GM21515 (cell line): Measurements from ENCODE around the gene CATSPERD.

Experiments used
- ATAC-seq: cut with Tn5 transposase; IDR thresholded peaks from one replicate; pipeline ENCODE4 v1.9.1; 2021; ENCODE audit not compliant: unreplicated experiment

Gene CATSPERD

DNA sequence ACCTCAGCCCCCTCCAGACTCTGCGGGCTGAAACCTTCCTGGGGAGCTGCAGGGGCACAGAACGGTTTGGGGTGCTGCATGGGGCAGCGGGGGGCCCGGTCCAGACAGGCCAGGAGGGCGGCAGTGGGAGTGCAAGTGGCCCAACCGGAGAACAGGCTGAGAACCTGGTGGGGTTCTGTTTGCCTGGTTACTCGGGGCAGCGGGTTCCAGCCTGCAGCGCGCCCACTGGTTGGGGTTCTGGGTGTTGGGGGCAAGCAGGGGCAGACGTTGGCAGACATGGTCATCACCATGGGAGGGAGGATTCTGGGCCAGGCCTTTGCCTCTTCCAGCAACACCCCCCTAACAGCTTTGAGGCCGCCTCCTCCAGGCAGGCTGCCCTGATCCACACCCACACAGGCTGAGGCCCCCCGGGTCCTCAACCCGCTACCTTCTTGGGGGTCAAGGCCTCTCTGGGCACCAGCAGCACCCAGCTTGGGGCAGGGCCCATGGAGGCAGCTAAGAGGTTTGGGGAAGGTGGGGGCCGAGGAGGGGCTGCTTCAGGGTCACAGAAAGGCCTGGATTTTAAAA lies 64.2 kb downstream of the CATSPERD start, which contains the start of gene PRR22:
Gene PRR22, minus strand, starts transcription at position 166 of the 567 bp plus-strand sequence. Its CDS starts 86 bp downstream, at position 80.
- no peak for ATAC-seq

DNA sequence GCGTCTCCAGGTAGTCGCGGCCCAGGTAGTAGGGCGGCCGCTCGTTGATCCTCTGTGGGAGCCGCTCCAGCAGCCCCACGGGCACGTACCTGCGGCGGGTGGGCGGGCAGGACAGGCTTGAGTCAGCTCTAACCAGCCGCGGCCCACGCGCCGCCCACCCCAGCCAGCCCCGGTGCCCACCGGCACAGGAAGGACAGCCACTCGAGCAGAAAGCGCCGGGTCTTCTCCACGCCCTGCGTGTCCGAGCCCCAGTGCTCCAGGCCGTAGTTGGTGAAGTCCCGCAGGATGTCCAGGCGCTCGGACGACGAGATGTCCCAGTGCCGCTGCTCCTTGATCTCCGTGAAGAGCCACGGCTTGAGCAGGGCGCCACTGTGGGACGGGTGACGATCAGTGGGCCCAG lies 65.0 kb downstream of the CATSPERD start:
- ATAC-seq: no peak

DNA sequence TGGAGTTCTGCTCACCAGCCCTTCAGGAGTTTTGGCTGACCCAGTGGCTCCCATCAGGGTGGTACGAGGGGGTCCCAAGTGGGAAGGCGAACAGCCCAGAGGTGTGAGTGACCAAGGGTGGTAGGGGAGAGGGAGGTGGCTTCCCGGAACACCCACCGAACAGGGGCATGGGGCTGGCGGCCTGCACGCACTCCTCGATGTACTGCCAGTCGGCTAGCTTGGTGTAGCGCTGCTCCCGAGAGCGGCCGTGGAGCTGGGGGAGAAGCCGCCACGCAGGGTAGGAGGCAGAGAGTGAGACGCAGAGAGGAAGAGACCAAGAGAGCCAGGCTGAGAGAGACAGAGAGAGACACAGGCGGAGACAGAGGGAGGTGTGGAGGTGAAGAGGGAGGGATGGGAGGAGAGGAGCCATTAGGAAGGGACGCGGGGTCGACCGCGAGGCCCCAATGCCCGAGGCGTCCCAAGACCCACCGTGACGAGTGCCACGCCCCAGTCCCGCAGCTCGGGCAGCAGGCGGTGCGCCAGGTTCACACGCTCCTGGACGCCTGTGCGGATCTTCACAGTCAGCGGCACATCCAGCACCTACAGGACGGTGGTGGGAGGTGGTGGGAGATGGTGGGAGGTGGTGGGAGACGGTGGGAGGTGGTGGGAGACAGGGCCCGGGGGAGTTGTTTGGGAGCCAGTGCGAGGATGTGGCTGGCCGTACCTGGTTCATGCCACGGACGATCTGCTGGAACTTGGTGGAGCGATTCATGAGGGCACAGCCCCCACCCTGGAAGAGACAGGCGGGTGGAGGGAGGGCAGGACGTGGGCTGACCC lies 66.4 kb downstream of the CATSPERD start:
- no peak for ATAC-seq

DNA sequence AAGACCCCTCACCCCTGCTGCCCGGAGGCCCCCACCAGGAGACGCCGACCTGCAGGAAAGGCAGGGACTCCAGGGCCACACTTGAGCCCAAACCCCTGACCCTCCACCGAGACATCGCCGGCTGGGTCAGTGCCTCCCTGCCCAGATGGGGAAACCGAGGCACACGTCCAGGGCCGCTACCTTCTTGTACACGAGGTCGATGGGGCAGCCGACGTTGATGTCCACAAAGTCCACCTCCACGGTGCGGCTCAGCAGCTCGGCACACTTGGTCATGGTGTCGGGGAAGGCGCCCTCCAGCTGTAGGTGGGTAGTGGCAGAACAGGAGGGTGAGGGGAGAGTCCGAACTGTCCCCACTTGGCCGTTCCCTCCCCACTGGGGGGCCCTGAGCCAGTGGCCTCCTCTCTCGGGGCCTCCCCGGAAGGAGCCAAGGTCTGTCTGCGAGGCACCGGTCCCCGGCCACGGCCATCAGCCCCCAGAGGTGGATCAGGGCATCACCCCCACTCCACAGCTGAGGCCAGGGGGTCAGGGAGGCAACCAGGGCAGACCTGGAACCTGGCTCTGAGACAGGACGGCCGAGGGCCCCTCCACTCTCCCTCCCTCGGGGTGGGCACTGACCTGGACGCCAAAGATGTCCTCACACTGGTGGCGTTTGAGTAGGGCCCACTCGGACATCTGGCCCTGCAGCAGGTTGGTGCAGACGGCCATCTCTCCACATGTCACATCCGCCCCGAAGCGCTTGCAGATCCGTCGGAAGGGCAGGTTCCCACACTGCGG lies 67.2 kb downstream of the CATSPERD start:
- no peak for ATAC-seq

GRCh38 chr19:5788422-5788821 lies 68.0 kb downstream of the CATSPERD start:
- ATAC-seq: no peak

DNA sequence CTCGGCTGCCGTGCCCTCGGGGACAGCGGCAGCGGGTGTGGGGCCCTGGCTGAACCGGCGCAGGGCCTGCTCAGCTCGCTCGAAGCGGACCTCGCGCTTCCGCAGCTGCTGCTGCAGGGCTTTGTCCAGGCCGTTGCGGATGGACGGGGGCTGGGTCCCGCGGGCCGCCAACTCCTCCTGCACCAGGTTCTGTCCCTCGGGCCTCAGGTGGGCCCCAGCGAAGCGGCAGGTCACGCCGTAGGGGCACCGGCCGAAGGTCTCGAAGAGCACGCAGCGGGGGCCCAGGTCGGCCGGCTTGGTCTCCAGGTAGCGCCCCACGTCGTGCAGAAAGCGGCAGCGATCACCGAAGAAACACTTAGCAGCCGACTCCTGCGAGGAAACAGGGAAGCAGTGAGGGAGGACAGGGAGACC lies 68.9 kb downstream of the CATSPERD start:
- ATAC-seq: no peak

DNA sequence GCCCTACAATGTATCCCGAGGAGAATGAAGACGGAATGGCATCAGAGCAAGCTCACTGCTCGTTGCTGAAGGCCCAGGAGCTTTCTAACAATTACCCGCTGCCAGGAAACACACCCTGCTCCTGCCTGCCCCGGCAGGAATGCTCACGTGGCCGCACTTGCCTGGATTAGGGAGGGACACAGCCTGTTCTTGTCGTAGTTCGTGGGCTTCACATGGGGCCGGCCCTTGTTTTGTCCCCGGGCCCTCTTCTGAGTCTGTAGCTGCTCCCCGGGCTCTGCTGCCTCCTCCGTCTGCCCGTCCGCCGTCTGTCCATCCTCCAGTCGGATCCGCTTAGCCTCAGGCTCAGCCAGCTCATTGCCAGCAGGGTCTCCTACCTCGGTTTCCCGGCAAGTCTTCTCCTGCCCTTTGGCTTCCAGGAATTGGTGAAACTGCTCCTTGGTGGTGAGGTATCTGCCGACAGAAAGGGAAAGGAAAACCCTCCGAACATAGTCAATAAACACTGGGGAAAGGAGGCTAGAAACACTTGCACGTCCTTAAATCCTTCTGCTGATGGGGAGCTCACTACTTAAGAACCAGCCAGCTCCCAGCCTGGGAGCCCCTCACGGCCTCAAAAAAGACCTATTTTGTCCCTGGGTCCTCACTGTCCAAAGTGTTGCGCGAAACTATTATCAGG lies 69.6 kb downstream of the CATSPERD start:
- no peak for ATAC-seq

DNA sequence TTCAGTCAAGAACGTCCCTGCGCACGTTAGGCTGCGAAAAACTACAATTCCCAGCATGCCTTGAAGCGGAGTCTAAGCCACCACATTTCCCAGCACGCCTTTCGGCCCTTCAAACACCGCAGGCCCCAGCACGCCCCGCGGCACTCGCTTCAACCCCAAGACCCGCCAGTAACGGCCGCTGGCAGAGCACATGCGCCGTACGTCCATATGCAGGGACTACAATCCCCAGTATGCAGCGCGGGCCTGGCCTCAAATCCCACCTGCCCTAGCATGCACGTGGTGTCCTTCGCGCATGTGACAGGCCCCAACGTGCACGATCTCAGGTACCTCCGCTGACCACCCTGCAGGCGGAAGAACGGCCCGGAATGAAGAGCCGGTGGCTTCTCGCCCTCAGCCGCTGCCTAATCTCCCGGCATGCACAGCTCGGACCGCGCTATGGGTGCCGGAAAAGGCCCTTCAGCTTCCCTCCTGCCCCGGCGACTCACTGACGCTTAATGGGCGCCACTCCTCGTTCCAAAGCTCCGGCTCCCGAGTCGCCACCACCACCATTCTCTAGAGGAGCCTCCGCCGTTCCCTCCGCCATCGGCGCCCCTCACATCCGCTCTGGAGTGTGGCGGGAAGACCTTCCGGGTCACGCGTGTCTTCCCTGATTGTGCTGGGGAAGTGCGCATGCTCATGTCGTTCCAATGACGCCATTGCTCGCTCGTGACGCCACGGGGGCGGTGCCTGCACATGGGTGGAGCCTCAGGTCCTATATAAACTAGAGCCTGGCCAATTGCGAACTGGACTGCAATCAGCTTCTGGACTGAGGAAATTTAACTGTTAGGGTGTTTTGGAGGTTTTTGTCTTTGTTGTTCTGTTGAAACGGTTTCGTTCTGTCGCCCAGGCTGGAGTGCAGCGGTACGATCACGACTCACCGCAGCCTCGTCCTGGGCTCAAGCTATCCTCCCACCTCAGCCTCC lies 70.4 kb downstream of the CATSPERD start, which contains the start of gene DUS3L:
Gene DUS3L, minus strand, starts transcription at position 605 of the 962 bp plus-strand sequence. Its CDS starts 22 bp downstream, at position 583.
- ATAC-seq: peak; percentile 89

- ATAC-seq: no peak
These were observed 71.8 kb downstream of the CATSPERD start for GRCh38 chr19:5792224-5792623.

DNA sequence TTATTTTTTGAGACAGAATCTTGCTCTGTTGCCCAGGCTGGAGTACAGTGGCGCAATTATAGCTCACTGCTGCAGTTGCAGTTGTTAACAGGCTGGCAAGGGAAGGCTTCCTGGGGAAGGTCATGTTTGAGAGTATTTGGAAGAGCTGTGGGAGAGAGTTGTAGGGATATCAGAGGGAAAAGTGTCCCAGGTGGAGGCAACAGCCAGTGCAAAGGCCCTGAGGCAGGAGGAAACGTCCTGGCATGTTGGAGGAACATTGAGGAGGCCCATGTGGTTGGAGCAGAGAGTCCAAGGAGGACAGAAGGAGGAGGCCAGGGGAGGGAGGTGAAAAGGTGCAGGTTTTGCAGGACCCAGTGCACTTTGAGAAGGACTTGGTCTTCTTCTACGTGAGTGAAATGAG lies 72.8 kb downstream of the CATSPERD start:
- ATAC-seq: no peak

DNA sequence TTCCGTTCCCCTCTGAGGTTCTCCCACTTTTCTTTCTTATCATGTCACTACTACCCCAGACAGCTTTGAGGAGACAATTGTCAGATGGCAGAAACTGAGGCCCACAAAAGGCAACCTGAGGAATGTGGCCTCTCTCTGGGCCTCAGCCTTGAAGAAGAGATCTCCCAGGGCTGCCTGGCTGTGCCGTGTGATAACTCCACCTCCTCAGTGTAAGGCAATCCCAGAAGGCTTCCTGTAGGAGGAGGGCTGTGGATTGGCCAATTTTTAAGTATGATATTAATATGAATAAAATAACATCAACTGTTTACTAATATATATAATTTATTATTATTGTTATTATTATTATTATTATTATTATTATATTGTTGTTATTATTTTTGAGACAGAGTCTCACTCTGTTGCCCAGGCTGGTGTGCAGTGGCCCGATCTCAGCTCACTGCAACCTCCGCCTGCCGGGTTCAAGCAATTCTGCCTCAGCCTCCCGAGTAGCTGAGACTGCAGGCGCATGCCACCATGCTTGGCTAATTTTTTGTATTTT lies 75.0 kb downstream of the CATSPERD start:
- no peak for ATAC-seq

DNA sequence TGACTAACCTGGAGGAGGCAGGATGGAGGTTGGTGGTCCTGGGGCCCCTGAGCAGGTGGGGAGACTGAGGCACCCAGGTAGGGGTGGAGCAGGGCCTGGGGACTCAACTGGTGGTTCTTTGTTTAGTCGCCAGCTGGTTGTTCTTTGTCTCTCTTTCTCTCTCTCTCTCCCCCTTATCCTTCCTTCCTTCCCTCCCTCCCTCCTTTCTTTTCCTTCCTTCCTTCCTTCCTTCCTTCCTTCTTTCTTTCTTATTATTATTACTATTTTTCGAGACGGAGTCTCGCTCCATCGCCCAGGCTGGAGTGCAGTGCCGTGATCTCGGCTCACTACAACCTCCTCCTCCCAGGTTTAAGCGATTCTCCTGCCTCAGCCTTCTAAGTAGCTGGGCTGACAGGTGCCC lies 77.8 kb downstream of the CATSPERD start:
- ATAC-seq: no peak

- ATAC-seq: no peak
These were observed 79.1 kb downstream of the CATSPERD start for GRCh38 chr19:5799247-5800241.

GRCh38 chr19:5800361-5801270 lies 80.2 kb downstream of the CATSPERD start:
- ATAC-seq: no peak

DNA sequence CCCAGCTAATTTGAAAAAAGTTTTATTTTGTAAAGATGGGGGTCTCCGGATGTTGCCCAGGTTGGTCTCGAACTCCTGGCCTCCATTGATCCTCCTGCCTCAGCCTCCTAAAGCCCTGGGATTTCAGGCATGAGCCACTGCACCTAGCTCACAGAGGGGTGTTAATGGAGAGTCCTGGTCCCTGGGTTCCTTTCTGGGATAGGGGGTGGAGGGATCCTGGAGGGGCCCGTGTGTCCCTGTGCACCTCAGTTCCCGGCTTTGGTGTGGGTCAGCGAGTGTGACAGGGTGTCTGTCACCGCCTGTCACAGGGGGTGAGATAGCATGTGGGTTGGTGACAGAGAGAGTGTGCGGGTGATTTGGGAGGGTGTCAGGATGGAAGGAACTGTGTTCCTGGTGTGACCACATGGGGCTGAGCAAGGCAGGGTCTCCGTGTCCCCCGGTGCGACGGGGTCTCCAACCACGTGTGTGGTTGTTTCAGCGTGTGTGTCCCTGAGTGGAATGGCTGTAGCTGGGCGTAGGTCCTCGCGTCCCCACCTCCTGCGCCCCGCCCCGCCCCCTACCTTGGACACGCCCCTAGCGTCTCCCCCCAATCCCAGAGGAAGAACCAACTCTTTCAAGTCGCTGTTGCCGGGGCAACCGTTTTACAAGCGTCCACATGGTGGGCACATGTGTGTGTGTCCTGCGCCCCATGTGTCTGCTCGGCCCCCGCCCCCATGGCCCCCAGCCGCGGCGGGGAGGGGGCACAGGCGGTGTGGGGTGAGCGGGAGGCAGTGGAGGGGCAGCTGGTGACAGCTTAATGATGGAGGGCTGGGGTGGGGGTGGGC lies 81.6 kb downstream of the CATSPERD start:
- no peak for ATAC-seq

DNA sequence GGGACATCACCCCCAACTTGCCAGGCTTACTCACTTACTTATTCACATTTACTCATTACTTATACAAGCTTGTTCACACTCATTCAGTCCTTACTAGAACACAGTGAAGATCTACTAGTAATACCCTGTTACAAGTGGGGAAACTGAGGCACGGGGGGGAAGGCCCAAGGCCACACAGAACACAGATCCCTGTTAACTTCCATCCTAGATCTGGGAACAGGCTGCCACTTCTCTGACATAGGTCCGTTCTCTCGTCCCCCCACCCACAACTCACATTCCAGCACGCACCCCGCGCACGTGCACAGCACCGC lies 83.0 kb downstream of the CATSPERD start:
- no peak for ATAC-seq
